ENCODE data around the gene PRDM13.
"Not testable (repeated sequence)": the region's sequence is repeated elsewhere in the genome, so short reads cannot be mapped to it uniquely, and the experiment has no call there.

Gene PRDM13

GRCh38 chr6:99629293-99629692, 22.7 kb downstream of the PRDM13 start:
- no peak for DNase-seq (ENCODE audit: low spot score)

DNA sequence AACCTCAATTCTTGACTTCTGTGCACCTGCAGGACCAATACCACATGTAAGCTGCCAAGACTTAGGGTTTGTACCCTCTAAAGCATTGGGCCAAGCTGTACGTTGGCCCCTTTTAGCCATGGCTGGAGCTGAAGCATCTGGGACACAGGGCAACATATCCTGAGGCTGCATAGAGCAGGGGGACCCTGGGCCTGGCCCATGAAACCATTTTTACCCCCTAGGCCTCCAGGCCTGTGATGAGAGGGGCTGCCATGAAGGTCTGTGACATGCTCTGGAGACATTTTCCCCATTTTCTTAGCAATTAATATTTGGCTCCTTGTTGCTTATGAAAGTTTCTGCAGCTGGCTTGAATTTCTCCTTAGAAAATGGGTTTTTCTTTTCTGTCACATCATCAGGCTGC, 31.0 kb downstream of the PRDM13 start:
- DNase-seq (ENCODE audit: low spot score) = no peak

GRCh38 chr6:99638358-99638757, 31.7 kb downstream of the PRDM13 start:
- DNase-seq (ENCODE audit: low spot score) = not testable (repeated sequence)

GRCh38 chr6:99641270-99641669, 34.6 kb downstream of the PRDM13 start:
- DNase-seq (ENCODE audit: low spot score) = no peak

- no peak for DNase-seq (ENCODE audit: low spot score)
These were observed 39.4 kb downstream of the PRDM13 start for GRCh38 chr6:99645986-99646385.

- DNase-seq (ENCODE audit: low spot score) = not testable (repeated sequence)
These were observed 43.5 kb downstream of the PRDM13 start for GRCh38 chr6:99650091-99650571.

DNA sequence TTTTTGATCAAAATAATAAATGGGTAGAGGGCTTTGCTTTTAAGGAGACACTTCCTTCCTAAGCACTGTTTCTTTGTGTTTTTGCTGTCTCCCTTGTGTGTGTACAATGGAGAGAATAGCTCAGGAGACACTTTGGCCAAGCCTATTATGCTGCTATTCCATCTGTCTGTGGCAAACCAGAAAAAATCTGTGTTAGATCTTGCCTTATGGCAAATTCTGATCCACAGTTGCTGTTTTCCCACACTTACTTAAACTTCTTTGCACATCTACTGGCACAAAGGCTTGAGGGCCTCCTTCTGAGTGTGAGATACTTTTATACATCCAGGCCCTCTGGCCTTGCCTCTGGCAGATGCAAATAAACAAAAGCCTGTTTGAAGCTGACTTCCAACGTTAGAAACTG, 53.6 kb downstream of the PRDM13 start:
- DNase-seq (ENCODE audit: low spot score) = no peak

GRCh38 chr6:99661870-99662269, 55.2 kb downstream of the PRDM13 start:
- DNase-seq (ENCODE audit: low spot score) = no peak

GRCh38 chr6:99662616-99663015, 56.0 kb downstream of the PRDM13 start:
- DNase-seq (ENCODE audit: low spot score) = no peak

All from pons (tissue), 1 donor.